SU-DHL-6 (cell line): ENCODE measurements around the gene NOS1AP.

Source experiments
- CTCF ChIP-seq: fragments of 200-600 bp; sonication (generic); IDR thresholded peaks from one replicate; pipeline ENCODE4 v1.5.1; 2017; ENCODE audit warnings: antibody characterized with exemption, mild to moderate bottlenecking, low read length, moderate library complexity; ENCODE audit not compliant: insufficient read depth, poor library complexity, severe bottlenecking
- EZH2phosphoT487 ChIP-seq: fragments of 200-600 bp; sonication (generic), shearing (Covaris generic); conservative IDR thresholded peaks from 2 replicates; pipeline ENCODE4 v1.6.1; 2018; ENCODE audit warnings: mild to moderate bottlenecking, antibody characterized with exemption, low read length, moderate library complexity, mixed read lengths

GRCh38 chr1:162305969-162306368, 236.5 kb downstream of the NOS1AP start:
- TF ChIP-seq CTCF (no peak), EZH2phosphoT487 (no peak)
